ENCODE measurements around the gene TECTA. TPM values are rescaled to one million over a fixed set of nuclear protein-coding genes. Genes with fewer than 3 reads are reported as not detected.

The TECTA gene
- total and polyA plus RNA-seq, 11 donors: 0.42 to 1.3 (median 0.95) TPM

DNA sequence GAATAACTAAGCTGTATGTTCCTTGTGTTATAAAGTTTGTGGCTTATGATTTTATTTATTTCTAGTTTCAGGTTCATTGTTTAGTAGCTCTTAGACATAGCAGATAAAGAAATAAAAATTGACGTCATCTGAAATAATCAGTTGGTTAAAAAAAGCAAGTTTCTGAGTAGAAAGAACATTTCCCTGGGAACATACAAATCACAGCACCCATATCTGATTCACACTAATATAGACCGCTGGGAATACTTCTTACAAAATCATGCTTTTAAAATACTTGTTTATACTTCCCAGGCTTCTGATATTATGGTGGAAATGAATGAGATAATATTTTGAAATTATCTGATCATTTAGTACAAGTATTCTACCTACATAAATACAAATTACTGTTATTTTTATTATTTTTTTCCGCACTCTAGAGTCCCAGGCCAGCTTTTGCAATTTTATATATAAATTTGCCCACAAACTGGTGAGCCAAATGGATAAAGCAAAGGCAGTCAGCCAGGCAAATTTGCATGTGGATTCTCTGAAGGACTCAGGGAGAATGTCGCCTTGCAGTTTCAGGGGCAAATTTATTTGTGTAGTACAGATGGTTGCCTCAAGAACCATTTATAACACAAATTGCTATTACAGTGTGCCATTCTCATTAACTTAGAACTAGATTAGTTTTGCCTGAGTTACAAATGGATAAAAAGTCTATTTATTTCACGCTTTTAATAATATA is 128.6 kb downstream of the TECTA start:
- Histone ChIP-seq H3K9me3 (peaks cover 0 to 4% (median 0%) of the 10 kb centered on the region in 12 donors), H3K27ac (no peak overlapping the region), H3K36me3 (no peaks in the 10 kb centered on the region), H3K4me3 (no peak overlapping the region), H3K4me1 (peaks cover 0 to 23% (median 3%) of the 10 kb centered on the region in 12 donors), H3K27me3 (peaks cover 0 to 4% (median 0%) of the 10 kb centered on the region in 9 donors)
- DNase-seq (no peak), ATAC-seq (peak in 1 of 4 donors; percentile 21)
- intact Hi-C loops (cut with DNase I): no loop called here
- TF ChIP-seq, protein P1, sequence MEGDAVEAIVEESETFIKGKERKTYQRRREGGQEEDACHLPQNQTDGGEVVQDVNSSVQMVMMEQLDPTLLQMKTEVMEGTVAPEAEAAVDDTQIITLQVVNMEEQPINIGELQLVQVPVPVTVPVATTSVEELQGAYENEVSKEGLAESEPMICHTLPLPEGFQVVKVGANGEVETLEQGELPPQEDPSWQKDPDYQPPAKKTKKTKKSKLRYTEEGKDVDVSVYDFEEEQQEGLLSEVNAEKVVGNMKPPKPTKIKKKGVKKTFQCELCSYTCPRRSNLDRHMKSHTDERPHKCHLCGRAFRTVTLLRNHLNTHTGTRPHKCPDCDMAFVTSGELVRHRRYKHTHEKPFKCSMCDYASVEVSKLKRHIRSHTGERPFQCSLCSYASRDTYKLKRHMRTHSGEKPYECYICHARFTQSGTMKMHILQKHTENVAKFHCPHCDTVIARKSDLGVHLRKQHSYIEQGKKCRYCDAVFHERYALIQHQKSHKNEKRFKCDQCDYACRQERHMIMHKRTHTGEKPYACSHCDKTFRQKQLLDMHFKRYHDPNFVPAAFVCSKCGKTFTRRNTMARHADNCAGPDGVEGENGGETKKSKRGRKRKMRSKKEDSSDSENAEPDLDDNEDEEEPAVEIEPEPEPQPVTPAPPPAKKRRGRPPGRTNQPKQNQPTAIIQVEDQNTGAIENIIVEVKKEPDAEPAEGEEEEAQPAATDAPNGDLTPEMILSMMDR (IDR thresholded peaks at IDR 0.05): no peak
- TF ChIP-seq POLR2A (IDR thresholded peaks at IDR 0.05): no peak
- 50 to 72% (median 64%) methylated on average over 5 of the region's 5 CpGs for WGBS, 4 donors

DNA sequence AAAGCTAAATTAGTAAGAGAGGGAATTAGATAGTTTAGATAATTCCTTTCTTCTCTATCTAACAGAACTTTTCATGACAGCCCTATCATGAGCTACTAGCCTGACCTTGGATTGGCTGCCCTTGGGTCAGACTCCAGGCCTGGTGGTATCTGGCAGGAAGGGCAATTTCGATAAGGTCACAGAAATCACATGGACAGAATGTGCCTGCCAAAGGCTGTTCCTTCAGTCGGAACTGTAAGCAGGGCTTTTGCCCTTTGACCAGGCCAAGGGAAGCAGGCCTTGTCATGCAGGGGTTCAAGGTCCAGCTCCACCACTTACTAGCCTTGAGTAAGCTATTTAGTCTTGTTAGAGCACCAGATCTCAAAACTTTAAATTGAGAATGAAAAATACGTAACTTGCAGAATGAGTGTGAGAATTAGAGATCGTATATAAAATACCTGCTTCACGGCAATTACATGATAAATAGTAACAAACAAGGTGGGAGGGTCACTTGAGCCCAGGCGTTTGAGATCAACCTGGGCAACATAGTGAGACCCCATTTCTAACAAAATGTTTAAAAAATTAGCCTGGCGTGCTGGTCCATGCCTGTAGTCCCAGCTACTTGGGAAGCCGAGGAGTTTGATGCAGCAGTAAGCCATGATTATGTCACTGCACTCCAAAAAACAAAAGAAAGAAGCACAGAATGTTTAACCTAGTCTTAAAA is 130.7 kb downstream of the TECTA start:
- peaks cover 0 to 26% (median 5%) of the 10 kb centered on the region in 12 donors for H3K4me1 ChIP-seq
- intact Hi-C loops (cut with DNase I): no loop called here
- H3K36me3 ChIP-seq: no peaks in the 10 kb centered on the region
- TF ChIP-seq, protein P1 (IDR thresholded peaks at IDR 0.05): no peak
- no peak for TF ChIP-seq POLR2A (IDR thresholded peaks at IDR 0.05)
- peak overlapping the region in 7 of 12 donors; percentile 28 to 63 (median 38) for H3K27ac ChIP-seq
- H3K27me3 ChIP-seq: peaks cover 0 to 7% (median 0%) of the 10 kb centered on the region in 9 donors
- peaks cover 0 to 4% (median 0%) of the 10 kb centered on the region in 12 donors for H3K9me3 ChIP-seq
- ATAC-seq: peak; percentile 75 to 91 (median 85)
- H3K4me3 ChIP-seq: no peak overlapping the region
- peak in 3 of 5 donors; percentile 28 to 56 (median 50) for DNase-seq
- WGBS, 4 donors: 72 to 77% (median 73%) methylated on average over 8 of the region's 8 CpGs

DNA sequence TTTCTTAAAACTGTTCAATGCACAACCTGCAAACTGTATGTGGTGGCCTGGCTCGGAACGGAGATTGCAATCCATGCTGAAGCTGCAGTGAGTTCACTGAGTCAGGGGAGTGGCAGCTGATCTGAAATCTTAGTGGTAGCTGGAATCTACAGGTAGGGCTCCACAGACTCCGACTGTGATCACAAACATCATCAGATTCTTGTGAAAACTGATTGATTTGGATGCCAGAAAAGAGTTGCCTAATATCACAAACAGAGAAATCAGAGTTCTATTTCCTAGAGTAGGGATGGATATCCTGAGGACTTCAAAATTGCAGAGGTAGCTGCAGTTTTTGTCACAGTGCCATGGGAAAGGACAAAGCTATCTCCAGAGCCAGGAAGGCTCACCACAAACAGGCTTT is 134.0 kb downstream of the TECTA start:
- no peaks in the 10 kb centered on the region for H3K36me3 ChIP-seq
- H3K27me3 ChIP-seq: peaks cover 0 to 7% (median 0%) of the 10 kb centered on the region in 9 donors
- intact Hi-C loops (cut with DNase I): no loop called here
- DNase-seq: no peak
- H3K4me1 ChIP-seq: peaks cover 0 to 25% (median 7%) of the 10 kb centered on the region in 12 donors
- no peak overlapping the region for H3K4me3 ChIP-seq
- no peak for TF ChIP-seq POLR2A (IDR thresholded peaks at IDR 0.05)
- TF ChIP-seq, protein P1 (IDR thresholded peaks at IDR 0.05): no peak
- H3K27ac ChIP-seq: no peak overlapping the region
- 80 to 91% (median 84%) methylated on average over 3 of the region's 3 CpGs for WGBS, 4 donors
- no peak for ATAC-seq
- no peaks in the 10 kb centered on the region for H3K9me3 ChIP-seq

Data from heart left ventricle (tissue), 16 donors.